ENCODE data around the gene NLRP6.
"Not testable (repeated sequence)": the region's sequence is repeated elsewhere in the genome, so short reads cannot be mapped to it uniquely, and the experiment has no call there.

Gene NLRP6
- total RNA-seq, result 10.0 to 10.1 reads per million in 2 donors

- no peak for DNase-seq
Observed at GRCh38 chr11:278001-278951, at the start of gene NLRP6. Gene NLRP6, plus strand, starts transcription at chr11:278407. Its CDS starts 163 bp downstream, at chr11:278570.

GRCh38 chr11:230431-230830 lies 47.8 kb upstream of the NLRP6 start:
- no peak for DNase-seq

- DNase-seq, result no peak
Observed at GRCh38 chr11:232783-233565, 45.2 kb upstream of the NLRP6 start.

- no peak for DNase-seq
Observed at GRCh38 chr11:235180-235579, 43.0 kb upstream of the NLRP6 start.

GRCh38 chr11:235609-235996 lies 42.6 kb upstream of the NLRP6 start:
- DNase-seq, result peak in 4 of 5 experiments; percentile 52 to 93 (median 60)

GRCh38 chr11:235997-236773 lies 42.0 kb upstream of the NLRP6 start, which contains the start of gene SIRT3:
Gene SIRT3, minus strand, starts transcription at chr11:236342. Its CDS starts 14 bp downstream, at chr11:236328.
- DNase-seq, result peak; percentile 61 to 92 (median 84)

GRCh38 chr11:236774-237767 lies 41.1 kb upstream of the NLRP6 start, which contains the start of gene PSMD13:
Gene PSMD13, plus strand, starts transcription at chr11:236976. Its CDS starts 74 bp downstream, at chr11:237050.
- peak; percentile 74 to 92 (median 84) for DNase-seq

- DNase-seq, result not testable (repeated sequence)
Observed at GRCh38 chr11:238346-238745, 39.9 kb upstream of the NLRP6 start.

GRCh38 chr11:240315-240714 lies 37.9 kb upstream of the NLRP6 start:
- peak in 1 of 5 experiments; percentile 27 for DNase-seq

GRCh38 chr11:241634-242033 lies 36.6 kb upstream of the NLRP6 start:
- DNase-seq, result no peak

- DNase-seq, result peak in 1 of 5 experiments; percentile 35
Observed at GRCh38 chr11:244376-244775, 33.8 kb upstream of the NLRP6 start.

GRCh38 chr11:249062-249461 lies 29.1 kb upstream of the NLRP6 start:
- no peak for DNase-seq

- DNase-seq, result no peak
Observed at GRCh38 chr11:250274-250673, 27.9 kb upstream of the NLRP6 start.

GRCh38 chr11:250740-251299 lies 27.4 kb upstream of the NLRP6 start:
- peak; percentile 44 to 78 (median 68) for DNase-seq

GRCh38 chr11:251550-251949 lies 26.7 kb upstream of the NLRP6 start:
- DNase-seq, result no peak

GRCh38 chr11:252666-253065 lies 25.5 kb upstream of the NLRP6 start:
- no peak for DNase-seq

- DNase-seq, result no peak
Observed at GRCh38 chr11:253160-253885, 24.9 kb upstream of the NLRP6 start.

- DNase-seq, result no peak
Observed at GRCh38 chr11:253886-254270, 24.3 kb upstream of the NLRP6 start.

- DNase-seq, result no peak
Observed at GRCh38 chr11:255176-255575, 23.0 kb upstream of the NLRP6 start.

- DNase-seq, result no peak
Observed at GRCh38 chr11:255816-256215, 22.4 kb upstream of the NLRP6 start.
